OCI-M2 (cell line): ENCODE measurements around the gene PRKACB.
"Not testable (repeated sequence)": the region's sequence is repeated elsewhere in the genome, so short reads cannot be mapped to it uniquely, and the experiment has no call there.

ENCODE experiments used
- DNase-seq: peaks from one replicate; lab custom pipeline; 2025; ENCODE audit not compliant: unreplicated experiment; lab: John Stamatoyannopoulos, UW

Gene PRKACB

GRCh38 chr1:84265867-84266266 is 121.8 kb downstream of the PRKACB start:
- no peak for DNase-seq

DNA sequence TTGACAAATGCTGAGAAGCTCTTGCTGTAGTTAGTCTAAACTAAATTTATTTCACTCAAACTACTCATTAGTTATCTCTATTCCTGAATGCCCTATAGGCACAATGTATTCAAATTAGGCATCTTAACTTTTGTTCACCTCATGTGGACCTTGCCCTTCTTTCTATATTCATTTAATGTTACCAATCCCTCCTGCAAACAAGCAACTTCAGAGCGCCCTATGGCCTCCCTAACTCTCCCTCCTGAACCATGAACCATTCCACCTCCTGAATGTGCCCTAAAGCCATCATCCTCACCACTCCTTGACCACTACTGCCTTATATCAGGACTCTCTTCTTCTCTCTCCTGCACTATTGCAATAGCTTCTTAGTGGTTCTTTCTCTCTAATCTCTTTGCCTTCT is 122.7 kb downstream of the PRKACB start:
- DNase-seq, result no peak

DNA sequence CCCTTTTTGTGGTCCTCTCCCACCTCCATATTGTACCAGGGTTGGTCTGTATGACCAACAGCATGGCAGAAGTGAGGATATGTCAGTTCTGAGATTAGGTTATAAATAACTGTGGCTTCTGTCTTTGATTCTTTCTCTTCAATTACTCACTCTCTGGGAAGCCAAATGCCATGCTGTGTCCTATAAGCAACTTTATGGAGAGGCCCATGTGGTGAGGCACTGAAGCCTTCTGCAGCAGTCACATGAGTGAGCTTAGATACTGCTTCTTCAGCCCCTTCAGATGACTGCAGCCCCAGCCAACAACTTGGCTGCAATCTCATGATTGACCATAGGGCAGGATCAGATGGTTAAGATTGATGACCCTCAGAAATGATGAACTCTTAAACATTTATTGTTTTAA is 123.4 kb downstream of the PRKACB start:
- DNase-seq, result no peak

DNA sequence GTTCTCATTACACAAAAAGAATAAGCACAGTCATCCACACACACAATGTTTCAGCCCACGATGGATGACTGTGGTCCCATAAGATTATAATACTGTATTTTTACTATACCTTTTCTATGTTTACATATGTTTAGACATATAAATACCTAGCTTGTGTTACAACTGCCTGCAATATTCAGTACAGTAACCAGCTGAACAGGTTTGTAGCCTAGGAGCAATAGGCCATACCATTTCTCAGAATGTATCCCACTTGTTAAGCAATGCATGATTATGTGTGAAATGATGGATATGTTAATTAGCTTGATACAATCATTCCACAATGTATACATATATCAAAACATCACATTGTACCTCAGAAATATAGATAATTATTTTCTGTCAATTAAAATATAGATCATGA is 124.3 kb downstream of the PRKACB start:
- no peak for DNase-seq

DNA sequence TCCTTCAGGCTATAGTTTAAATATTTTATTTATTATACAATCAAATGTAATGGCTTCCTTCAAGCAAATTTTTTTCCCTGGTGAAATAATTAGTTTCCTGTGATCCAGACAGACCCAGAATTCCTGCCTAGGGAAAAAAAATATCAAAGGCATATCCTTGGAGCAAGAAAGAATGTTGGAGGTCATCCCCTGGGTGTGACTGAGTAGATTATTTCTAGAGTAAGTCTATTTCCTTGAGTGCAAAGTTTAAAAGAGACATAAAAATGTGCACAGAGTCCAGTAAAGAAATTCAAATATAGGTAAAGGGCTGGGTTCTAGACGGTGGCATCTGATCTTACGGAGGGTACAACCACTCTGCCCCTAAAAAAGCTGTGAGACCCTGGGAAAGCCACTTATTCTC is 125.2 kb downstream of the PRKACB start:
- DNase-seq, result no peak

DNA sequence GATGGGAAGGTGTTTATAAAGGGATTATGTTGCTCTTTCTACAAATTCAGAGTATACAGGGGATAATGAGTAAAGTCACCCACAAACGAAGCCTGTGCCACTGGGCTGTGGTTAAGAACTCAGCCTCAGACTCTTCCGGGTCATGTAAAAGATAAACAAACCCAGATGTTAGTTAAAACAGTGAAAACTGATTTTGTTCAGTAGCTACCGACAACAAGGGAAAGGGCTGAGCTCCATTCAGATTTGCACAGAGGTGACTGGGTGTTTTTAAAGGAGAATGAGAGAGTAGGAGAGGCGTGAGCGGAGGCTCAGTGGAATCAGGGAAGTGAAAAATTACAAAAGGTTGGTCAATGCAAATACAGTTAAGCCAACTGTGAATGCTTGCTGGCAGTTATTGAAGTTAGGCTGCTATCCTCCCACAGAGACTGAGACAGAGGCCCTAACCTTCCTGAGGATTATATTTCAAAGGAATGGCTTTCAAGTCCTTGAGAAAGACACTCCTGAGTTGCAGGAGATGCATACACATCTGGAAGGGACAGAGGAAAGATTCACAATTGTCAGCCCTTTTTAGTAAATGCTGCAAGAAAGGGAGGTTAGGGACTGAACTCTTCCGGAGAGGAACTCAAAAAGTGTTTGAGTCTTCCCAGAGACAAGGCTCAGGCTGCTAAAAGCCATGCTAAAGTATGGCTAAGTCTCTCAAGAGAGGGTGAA is 127.5 kb downstream of the PRKACB start:
- no peak for DNase-seq

DNA sequence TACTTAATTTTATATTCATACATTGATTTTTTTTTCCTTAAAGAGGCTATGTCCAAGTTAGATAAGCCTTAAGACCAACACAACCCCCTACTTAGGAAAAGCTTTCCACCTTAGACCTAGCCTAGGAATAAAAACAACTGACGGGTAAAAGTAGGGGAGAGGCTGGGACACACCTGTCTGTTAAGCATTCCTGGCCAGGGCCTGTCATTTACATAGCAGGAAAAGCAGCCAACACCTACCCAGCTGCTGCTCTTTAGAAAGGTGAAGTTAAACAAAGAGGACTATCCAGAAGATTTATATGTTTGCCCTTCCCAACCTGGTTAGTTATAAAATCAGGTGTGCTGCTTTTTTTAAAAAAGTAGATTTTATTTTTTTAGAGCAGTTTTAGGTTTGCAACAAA is 128.3 kb downstream of the PRKACB start:
- DNase-seq, result no peak

DNA sequence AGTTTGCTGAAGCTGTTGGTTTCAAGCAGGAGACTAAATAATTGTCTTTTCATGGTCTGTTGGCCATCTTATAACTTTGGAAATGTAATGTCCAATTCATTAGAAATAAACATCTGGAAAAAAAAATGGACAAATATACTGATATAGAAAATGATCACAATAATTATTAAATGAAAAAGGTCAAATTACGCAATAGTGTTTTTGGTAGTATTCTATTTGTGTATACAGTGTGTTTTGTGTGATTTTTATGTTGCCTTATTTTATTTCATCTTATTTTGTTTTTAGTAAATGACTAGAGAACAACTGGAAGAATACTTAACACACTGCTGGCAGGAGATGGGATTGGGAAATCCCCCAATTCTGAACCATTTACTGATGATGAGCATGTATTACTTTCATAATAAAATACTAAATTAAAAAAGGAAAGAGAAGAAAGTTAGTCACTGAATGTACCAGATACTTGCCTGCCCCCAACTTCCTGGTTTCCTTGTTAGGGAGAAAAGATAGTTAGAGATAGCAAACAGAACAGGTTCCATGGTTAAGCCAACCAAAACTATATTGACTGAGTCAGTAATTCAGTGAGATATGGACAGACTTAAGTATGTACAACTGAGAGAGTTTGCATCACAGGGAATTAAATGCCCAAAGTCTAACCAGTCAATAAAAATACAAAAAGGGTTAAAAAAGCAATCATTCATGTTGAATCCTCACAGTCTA is 133.4 kb downstream of the PRKACB start:
- DNase-seq, result no peak

DNA sequence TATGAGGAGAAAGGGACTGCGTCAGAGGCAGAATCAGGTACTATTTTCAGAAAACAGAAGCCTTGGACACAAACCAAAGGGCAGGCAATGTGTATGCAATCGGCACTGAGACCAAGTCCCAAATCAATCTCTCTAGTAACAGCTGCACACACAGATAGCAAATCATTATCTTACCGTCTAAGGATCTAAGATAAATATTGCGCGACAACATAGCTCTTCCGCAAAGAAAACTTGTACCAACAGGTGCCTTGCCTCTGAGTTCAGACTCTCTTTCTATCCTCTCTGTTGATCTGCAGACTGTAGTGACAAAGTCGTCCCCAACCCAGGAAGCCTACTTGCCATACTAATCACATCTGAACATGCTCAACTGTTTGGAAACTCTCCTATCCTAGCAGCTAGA is 134.8 kb downstream of the PRKACB start:
- DNase-seq, result no peak

DNA sequence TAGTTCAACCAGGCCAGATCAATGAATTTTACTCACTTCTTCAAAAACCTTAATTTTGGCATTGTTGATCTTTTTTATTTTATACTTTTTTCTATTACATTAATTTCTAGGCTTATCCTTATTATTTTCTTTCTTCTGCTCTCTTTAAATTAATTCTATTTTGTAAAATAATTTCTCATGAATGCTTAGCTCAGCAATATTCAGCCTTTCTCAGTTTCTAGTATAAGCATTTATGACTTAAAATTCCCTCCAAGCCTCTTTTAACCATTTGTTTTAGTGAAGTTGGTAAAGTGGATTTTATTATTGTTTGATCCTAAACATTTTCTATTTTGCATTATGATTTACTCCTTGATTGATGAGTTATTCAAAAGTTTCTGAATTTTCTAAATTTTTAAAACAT is 136.8 kb downstream of the PRKACB start:
- no peak for DNase-seq

- DNase-seq, result no peak
Measured at GRCh38 chr1:84282780-84283333, 138.8 kb downstream of the PRKACB start.

- DNase-seq, result no peak
Measured at GRCh38 chr1:84283381-84283780, 139.3 kb downstream of the PRKACB start.

GRCh38 chr1:84286071-84286470 is 142.0 kb downstream of the PRKACB start:
- no peak for DNase-seq

GRCh38 chr1:84287389-84287788 is 143.3 kb downstream of the PRKACB start:
- DNase-seq, result not testable (repeated sequence)
